ENCODE data around the gene OR6B2. TPM values are rescaled to one million over a fixed set of nuclear protein-coding genes. Genes with fewer than 3 reads are reported as not detected.

OR6B2 gene
- total and polyA plus RNA-seq, 4 donors = not detected

GRCh38 chr2:240023792-240024191 lies 6.4 kb downstream of the OR6B2 start:
- DNase-seq (ENCODE audit: low spot score) = no peak
- Histone ChIP-seq H3K27ac (ENCODE audit: low read depth in 1 of 2, low read length in 2 of 2) (no peak overlapping the region), H3K36me3 (ENCODE audit: control insufficient read depth in 4 of 4, insufficient read depth in 3 of 4, low read depth in 1 of 4, low read length in 3 of 4) (peaks cover 5 to 22% (median 16%) of the 10 kb centered on the region in 4 donors), H3K4me1 (ENCODE audit: control insufficient read depth in 4 of 4, insufficient read depth in 4 of 4, low read length in 3 of 4) (peaks cover 0 to 26% (median 21%) of the 10 kb centered on the region in 4 donors), H3K9ac (ENCODE audit: low read depth in 1 of 2, low read length in 2 of 2) (peak overlapping the region in 1 of 2 donors; percentile 95), H3K27me3 (ENCODE audit: control insufficient read depth in 4 of 4, insufficient read depth in 4 of 4, low read length in 3 of 4) (no peaks in the 10 kb centered on the region), H3K4me3 (ENCODE audit: low read depth in 1 of 3, low read length in 3 of 3) (peak overlapping the region in 2 of 3 donors; percentile 96 to 99), H3K9me3 (ENCODE audit: control insufficient read depth in 4 of 4, low read length in 3 of 4) (no peaks in the 10 kb centered on the region)
- WGBS = 80% methylated on average over 9 of the region's 9 CpGs
- no peak for TF ChIP-seq FOXA2 (IDR thresholded peaks at IDR 0.05)

GRCh38 chr2:240021488-240022104 lies 8.6 kb downstream of the OR6B2 start:
- 57% methylated on average over 9 of the region's 9 CpGs for WGBS
- Histone ChIP-seq H3K4me3 (ENCODE audit: low read depth in 1 of 3, low read length in 3 of 3) (no peak overlapping the region), H3K27ac (ENCODE audit: low read depth in 1 of 2, low read length in 2 of 2) (no peak overlapping the region), H3K36me3 (ENCODE audit: control insufficient read depth in 4 of 4, insufficient read depth in 3 of 4, low read depth in 1 of 4, low read length in 3 of 4) (peaks cover 13 to 42% (median 30%) of the 10 kb centered on the region in 4 donors), H3K9ac (ENCODE audit: low read depth in 1 of 2, low read length in 2 of 2) (no peak overlapping the region), H3K4me1 (ENCODE audit: control insufficient read depth in 4 of 4, insufficient read depth in 4 of 4, low read length in 3 of 4) (peaks cover 0 to 26% (median 21%) of the 10 kb centered on the region in 4 donors), H3K27me3 (ENCODE audit: control insufficient read depth in 4 of 4, insufficient read depth in 4 of 4, low read length in 3 of 4) (no peaks in the 10 kb centered on the region), H3K9me3 (ENCODE audit: control insufficient read depth in 4 of 4, low read length in 3 of 4) (no peaks in the 10 kb centered on the region)
- DNase-seq (ENCODE audit: low spot score) = peak; percentile 75
- TF ChIP-seq SP1 (IDR thresholded peaks at IDR 0.05) = no peak
- TF ChIP-seq, protein P1, sequence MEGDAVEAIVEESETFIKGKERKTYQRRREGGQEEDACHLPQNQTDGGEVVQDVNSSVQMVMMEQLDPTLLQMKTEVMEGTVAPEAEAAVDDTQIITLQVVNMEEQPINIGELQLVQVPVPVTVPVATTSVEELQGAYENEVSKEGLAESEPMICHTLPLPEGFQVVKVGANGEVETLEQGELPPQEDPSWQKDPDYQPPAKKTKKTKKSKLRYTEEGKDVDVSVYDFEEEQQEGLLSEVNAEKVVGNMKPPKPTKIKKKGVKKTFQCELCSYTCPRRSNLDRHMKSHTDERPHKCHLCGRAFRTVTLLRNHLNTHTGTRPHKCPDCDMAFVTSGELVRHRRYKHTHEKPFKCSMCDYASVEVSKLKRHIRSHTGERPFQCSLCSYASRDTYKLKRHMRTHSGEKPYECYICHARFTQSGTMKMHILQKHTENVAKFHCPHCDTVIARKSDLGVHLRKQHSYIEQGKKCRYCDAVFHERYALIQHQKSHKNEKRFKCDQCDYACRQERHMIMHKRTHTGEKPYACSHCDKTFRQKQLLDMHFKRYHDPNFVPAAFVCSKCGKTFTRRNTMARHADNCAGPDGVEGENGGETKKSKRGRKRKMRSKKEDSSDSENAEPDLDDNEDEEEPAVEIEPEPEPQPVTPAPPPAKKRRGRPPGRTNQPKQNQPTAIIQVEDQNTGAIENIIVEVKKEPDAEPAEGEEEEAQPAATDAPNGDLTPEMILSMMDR (IDR thresholded peaks at IDR 0.05; ENCODE audit: low read depth, low read length, missing input control) = peak; percentile 59
- peak in 1 of 2 donors; percentile 66 for TF ChIP-seq RAD21 (IDR thresholded peaks at IDR 0.05)

DNA sequence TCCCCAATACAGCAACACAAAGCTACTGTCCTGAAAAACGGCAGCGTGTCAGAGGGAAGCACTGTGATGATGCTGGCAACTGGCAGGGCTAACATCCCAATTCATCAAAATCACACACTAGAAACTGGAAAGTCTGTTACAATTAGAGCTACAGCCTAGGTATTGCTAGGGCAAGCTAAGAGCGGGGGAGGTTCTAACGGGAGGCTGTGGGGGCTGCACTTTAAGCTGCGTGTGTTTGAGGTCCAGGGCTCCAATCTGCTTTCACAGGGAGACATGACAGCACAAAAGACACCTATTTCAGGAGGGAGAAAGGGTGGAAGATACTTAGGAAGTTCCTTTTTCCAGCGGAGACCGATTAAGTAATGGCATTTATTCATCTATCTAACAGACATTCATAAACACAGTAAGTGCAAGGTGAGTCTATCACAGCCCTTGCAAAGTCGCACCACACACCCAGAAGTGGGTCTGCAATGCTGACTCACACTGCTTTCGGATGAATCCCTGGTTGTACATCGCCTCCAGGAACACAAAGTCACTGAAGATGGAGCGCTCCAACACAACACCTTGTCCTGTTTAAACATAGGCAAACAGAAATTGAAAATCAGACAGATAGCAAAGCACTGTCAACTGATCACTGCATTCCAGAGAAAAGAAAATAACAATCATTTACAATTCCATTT lies 12.0 kb downstream of the OR6B2 start:
- Histone ChIP-seq H3K27ac (ENCODE audit: low read depth in 1 of 2, low read length in 2 of 2) (no peak overlapping the region), H3K4me3 (ENCODE audit: low read depth in 1 of 3, low read length in 3 of 3) (no peak overlapping the region), H3K4me1 (ENCODE audit: control insufficient read depth in 4 of 4, insufficient read depth in 4 of 4, low read length in 3 of 4) (peaks cover 0 to 11% (median 8%) of the 10 kb centered on the region in 4 donors), H3K36me3 (ENCODE audit: control insufficient read depth in 4 of 4, insufficient read depth in 3 of 4, low read depth in 1 of 4, low read length in 3 of 4) (peaks cover 13 to 68% (median 45%) of the 10 kb centered on the region in 4 donors), H3K9ac (ENCODE audit: low read depth in 1 of 2, low read length in 2 of 2) (no peak overlapping the region), H3K9me3 (ENCODE audit: control insufficient read depth in 4 of 4, low read length in 3 of 4) (no peaks in the 10 kb centered on the region), H3K27me3 (ENCODE audit: control insufficient read depth in 4 of 4, insufficient read depth in 4 of 4, low read length in 3 of 4) (no peaks in the 10 kb centered on the region)
- WGBS = 96% methylated on average over 11 of the region's 11 CpGs
- DNase-seq (ENCODE audit: low spot score) = no peak
- TF ChIP-seq RAD21 (IDR thresholded peaks at IDR 0.05) (no peak), FOXA1 (IDR thresholded peaks at IDR 0.05) (no peak), HNF4G (IDR thresholded peaks at IDR 0.05) (no peak), RXRA (IDR thresholded peaks at IDR 0.05) (no peak), SP1 (IDR thresholded peaks at IDR 0.05) (no peak), ZBTB33 (IDR thresholded peaks at IDR 0.05) (no peak), MAX (IDR thresholded peaks at IDR 0.05) (no peak), GABPA (IDR thresholded peaks at IDR 0.05 in 1 of 2, conservative IDR thresholded peaks at IDR 0.05 in 1 of 2) (no peak), HNF4A (conservative IDR thresholded peaks at IDR 0.05) (no peak), EGR1 (IDR thresholded peaks at IDR 0.05; ENCODE audit: low read depth in 2 of 2) (no peak), TAF1 (conservative IDR thresholded peaks at IDR 0.05) (no peak), NR2F2 (IDR thresholded peaks at IDR 0.05) (no peak), YY1 (IDR thresholded peaks at IDR 0.05) (no peak), FOXA2 (IDR thresholded peaks at IDR 0.05) (no peak)
- TF ChIP-seq, protein P2, sequence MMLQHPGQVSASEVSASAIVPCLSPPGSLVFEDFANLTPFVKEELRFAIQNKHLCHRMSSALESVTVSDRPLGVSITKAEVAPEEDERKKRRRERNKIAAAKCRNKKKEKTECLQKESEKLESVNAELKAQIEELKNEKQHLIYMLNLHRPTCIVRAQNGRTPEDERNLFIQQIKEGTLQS (IDR thresholded peaks at IDR 0.05) = no peak
- TF ChIP-seq, protein P3, sequence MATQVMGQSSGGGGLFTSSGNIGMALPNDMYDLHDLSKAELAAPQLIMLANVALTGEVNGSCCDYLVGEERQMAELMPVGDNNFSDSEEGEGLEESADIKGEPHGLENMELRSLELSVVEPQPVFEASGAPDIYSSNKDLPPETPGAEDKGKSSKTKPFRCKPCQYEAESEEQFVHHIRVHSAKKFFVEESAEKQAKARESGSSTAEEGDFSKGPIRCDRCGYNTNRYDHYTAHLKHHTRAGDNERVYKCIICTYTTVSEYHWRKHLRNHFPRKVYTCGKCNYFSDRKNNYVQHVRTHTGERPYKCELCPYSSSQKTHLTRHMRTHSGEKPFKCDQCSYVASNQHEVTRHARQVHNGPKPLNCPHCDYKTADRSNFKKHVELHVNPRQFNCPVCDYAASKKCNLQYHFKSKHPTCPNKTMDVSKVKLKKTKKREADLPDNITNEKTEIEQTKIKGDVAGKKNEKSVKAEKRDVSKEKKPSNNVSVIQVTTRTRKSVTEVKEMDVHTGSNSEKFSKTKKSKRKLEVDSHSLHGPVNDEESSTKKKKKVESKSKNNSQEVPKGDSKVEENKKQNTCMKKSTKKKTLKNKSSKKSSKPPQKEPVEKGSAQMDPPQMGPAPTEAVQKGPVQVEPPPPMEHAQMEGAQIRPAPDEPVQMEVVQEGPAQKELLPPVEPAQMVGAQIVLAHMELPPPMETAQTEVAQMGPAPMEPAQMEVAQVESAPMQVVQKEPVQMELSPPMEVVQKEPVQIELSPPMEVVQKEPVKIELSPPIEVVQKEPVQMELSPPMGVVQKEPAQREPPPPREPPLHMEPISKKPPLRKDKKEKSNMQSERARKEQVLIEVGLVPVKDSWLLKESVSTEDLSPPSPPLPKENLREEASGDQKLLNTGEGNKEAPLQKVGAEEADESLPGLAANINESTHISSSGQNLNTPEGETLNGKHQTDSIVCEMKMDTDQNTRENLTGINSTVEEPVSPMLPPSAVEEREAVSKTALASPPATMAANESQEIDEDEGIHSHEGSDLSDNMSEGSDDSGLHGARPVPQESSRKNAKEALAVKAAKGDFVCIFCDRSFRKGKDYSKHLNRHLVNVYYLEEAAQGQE (IDR thresholded peaks at IDR 0.05) = no peak

Measured in liver (tissue), 9 donors.